ENCODE measurements around the gene NFE2L3. TPM values are rescaled to one million over a fixed set of nuclear protein-coding genes. Genes with fewer than 3 reads are reported as not detected.

Gene NFE2L3
- total RNA-seq, 1 donor from 2014 or later: 0.57 TPM

GRCh38 chr7:26216049-26216448 is 64.1 kb downstream of the NFE2L3 start:
- intact Hi-C loops (cut with DNase I): no loop called here
- no peak for DNase-seq (ENCODE audit: low spot score)

DNA sequence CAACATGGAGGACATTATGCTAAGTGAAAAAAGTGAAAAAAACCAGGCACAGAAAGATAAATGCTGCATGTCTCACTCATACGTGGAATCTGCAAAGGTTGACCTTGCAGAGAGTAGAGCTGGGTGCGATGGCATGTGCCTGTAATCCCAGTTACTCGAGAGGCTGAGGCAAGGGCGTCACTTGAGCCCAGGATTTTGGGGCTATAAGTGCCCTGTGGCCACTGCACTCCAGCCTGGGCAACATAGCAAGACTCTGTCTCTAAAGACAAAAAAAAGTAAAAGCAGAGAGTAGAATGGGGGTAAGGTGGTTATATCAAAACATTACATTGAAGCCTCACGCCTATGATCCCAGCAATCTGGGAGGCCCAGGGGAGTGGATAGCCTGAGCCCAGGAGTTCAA is 72.4 kb downstream of the NFE2L3 start:
- intact Hi-C loops (cut with DNase I): no loop called here
- DNase-seq (ENCODE audit: low spot score): no peak

GRCh38 chr7:26227987-26228386 is 76.0 kb downstream of the NFE2L3 start:
- no peak for DNase-seq (ENCODE audit: low spot score)
- intact Hi-C loops (cut with DNase I): no loop called here

DNA sequence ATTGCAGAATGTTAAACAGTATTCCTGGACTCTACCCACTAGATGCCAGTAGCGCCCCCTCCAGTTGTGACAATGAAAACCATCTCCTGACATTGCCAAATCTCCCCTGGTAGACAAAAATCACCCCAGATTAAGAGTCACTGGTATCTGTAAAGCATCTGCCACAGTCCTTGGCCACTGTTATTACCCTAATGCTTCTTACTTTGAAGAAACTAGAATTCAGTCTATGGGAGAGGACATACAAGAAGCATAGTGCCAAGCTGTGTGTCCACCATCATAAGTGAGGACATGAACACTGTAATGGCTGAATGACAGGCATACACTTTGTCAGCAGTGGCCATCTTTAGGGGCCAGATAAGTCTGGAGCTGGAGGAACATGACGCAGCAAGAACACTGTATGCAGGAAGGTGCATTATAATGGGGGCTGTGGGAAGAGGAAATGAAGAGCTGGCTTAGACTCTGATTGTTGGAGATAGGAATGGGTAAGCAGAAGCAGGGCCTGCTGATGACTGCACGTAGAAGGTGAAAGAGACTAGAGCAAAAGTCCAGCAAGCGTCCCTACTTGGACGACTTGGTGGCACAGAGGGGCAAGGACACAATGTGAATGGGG is 82.0 kb downstream of the NFE2L3 start:
- DNase-seq (ENCODE audit: low spot score): no peak
- intact Hi-C loops (cut with DNase I): no loop called here

Other genes starting within 250 kb of the NFE2L3 start
- 353 TPM for gene HNRNPA2B1, start 48.5 kb downstream of the NFE2L3 start, total RNA-seq
- 66.8 TPM for gene CBX3, start 49.5 kb downstream of the NFE2L3 start, total RNA-seq
- 1.3 TPM for gene SNX10, start 139.7 kb downstream of the NFE2L3 start, total RNA-seq

All from cardiac septum (tissue), 1 donor.